ENCODE results near the gene PCCB.
"Not testable (repeated sequence)": the region's sequence is repeated elsewhere in the genome, so short reads cannot be mapped to it uniquely, and the experiment has no call there.

The PCCB gene

GRCh38 chr3:136329593-136329992, 79.5 kb downstream of the PCCB start:
- no peak for DNase-seq

- DNase-seq, result no peak
Measured at GRCh38 chr3:136330900-136331299, 80.8 kb downstream of the PCCB start.

DNA sequence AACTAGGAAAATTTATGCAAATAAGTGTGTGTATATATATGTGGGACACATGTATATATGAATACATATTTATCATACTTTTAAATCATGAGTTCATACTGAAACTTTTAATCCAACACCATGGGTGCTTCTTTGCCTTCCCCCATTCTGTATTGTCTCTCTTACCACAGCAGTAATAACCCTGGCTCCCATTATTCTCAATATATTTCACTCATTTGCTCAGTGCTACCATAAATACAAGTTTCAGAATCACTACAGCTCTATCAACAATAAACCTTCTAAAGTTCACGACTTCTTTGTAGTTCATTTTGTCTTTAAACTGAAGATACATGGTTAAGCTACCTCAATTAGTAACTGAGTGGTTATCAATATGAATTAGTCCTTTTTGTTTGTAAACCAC, 82.2 kb downstream of the PCCB start:
- DNase-seq, result no peak

DNA sequence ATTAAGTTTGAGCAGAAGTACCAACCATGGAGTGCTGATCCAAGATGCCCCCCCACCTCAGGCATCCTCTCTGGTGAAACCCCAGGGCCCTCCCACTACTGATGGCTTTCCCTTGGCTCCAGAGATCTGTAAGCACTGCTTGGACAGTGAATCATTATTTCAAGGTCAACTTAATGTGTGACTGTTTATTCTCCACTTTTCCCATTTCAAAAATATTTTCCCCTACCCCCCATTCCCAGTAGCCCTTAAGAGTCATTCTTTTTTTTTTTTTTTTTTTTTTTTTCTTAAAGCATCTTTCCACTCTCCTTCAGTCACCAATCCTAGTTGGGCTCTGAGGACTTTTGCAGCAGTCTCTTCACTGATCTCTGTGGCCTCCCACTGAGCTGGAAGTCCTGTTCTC, 82.6 kb downstream of the PCCB start:
- DNase-seq, result no peak

GRCh38 chr3:136334209-136334608, 84.1 kb downstream of the PCCB start:
- DNase-seq, result no peak

GRCh38 chr3:136334726-136335125, 84.6 kb downstream of the PCCB start:
- not testable (repeated sequence) for DNase-seq

- DNase-seq, result no peak
Measured at GRCh38 chr3:136336329-136337100, 86.4 kb downstream of the PCCB start.

DNA sequence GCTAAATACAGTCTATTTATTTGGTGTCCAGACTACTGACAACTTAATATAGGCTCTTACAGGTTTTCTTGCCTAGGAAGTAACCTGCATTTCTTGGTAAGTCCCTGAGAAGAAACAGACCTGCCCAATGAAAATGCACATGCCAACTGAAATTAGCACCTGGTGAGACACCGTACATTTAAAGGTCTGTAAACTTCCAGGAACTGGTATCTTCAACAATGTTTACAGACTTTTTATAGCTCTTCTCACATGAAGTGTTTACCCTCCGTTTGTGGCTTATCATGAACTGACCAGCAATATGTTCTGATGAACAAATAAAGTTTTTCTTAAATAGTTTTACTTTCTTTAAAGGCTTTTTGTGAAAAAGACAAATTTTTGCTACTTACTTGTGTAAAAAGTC, 93.3 kb downstream of the PCCB start:
- DNase-seq, result no peak

GRCh38 chr3:136343873-136344555, 93.9 kb downstream of the PCCB start:
- DNase-seq, result peak; percentile 23

GRCh38 chr3:136346486-136346885, 96.3 kb downstream of the PCCB start:
- DNase-seq, result no peak

DNA sequence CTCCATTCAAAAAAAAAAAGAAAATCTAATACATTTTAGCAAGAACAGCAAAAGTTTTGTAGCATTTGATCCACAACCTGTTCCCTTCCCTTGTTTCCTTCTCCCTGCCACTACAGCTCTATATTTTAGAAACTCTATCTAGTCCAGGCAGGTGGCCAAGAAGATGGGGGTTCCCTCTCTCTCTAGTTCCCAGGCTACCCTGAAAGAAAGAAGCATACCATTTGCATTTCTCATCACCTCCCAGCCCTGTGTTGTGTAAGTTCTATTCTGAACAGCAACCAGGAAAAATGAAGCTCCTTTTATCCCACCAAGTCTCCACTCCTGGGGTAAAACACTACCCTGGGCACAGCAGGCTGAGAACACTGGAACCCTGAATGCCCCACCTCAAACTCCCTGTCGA, 100.0 kb downstream of the PCCB start:
- no peak for DNase-seq

GRCh38 chr3:136350557-136350956, 100.4 kb downstream of the PCCB start:
- DNase-seq, result no peak

DNA sequence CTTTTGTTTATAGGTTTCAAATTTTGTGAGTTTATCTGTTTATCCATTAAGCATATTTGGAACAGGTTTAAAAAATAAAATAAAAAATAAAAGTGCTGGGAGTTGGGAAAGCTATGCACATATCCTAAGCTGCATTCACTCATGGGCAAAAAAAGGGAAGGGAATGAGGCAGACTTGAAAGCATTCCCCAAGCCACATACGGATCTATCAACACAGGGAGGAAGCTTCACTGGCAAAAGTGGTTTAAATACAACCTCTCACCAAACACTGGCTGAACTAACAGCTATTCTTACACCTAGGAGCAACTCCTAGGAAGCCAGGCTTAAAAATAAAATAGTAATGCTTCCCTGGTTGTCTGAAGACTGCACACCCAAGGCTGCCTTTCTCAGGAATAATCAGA, 101.2 kb downstream of the PCCB start:
- no peak for DNase-seq

DNA sequence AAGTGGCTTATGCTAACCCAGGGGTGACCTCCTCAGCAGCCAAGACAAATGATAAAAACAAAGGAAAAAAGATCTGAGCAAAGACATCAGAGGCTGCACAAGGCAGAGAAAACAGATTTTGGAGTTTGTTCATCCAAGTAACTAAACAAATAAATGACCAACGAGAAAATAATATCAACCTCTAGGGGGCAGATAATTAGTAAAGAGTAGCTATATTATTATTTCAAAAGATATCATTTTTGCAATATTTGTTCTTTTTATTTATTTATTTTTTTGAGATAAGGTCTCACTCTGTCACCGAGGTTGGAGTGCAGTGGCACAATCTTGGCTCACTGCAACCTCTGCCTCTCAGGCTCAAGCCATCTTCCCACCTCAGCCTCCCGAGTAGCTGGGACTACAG, 101.8 kb downstream of the PCCB start:
- no peak for DNase-seq

DNA sequence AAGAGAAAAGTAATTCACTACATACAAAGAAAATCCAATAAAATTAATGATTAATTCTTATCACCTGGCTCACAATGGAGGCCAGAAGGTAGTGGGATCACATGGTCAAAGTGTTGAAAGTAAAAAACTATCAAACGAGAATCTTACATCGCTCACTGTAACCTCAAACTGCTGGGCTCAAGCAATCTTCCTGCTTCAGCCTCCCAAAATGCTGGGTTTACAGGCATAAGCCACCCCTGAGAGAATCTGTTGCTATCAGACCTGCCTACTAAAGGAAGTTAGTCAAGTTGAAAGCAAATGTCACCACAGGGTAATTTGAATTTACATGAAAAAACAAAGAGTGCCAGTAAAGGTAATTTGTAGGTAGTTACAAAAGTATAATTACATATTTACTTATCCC, 103.3 kb downstream of the PCCB start:
- no peak for DNase-seq

GRCh38 chr3:136366289-136366688, 116.1 kb downstream of the PCCB start:
- DNase-seq, result no peak

GRCh38 chr3:136375800-136376199, 125.7 kb downstream of the PCCB start:
- not testable (repeated sequence) for DNase-seq

DNA sequence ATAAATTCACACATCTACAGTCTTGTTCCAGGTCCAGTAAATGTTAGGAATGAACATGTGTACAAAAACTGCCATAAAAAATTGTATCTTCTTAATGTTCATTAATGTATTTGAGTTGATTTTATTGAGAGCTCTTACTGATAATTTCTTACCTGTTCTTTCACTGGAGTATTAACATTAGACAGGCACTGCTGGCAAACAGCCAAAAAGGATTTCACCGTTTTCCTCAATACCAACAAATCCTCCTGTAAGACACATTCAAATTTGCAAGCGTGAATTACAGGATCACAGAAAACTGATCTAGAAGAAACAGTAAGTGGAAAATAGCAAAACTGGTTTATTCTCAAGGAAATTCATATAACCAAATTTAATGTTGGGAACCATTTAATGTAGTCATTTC, 127.4 kb downstream of the PCCB start:
- no peak for DNase-seq

DNA sequence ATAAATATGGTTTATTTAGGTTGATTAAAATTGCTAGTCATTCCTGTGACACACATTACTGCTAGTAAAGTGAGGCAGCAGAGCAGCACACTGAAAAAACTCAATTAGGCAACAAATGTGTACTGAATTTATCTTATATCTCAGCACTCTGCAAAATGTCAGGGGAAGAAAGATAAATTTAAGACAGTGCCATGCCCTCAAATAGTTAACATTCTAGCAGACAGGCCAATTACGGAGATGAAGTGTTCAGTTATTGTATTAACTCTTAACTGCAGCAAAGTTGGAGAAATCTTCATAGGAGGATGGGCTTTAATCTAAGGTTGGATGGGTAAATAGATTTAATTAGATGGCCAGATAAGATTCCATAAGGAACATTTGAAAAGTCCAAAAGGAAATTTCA, 127.9 kb downstream of the PCCB start:
- DNase-seq, result no peak
